PFSK-1 (cell line): Measurements from ENCODE around the gene ZNF445.

ENCODE experiments used
- FOXP2 ChIP-seq: optimal IDR thresholded peaks from 2 replicates; pipeline ENCODE3; 2011; ENCODE audit warnings: borderline replicate concordance, control low read depth, inconsistent platforms; ENCODE audit not compliant: insufficient read depth; ENCODE audit errors: extremely low read length, extremely low read depth
- POLR2AphosphoS5 ChIP-seq: IDR thresholded peaks from 2 replicates; pipeline ENCODE4 v1.6.1; 2012; ENCODE audit warnings: low read depth, mild to moderate bottlenecking, control low read depth, low read length, moderate library complexity
- REST ChIP-seq, 2 experiments: IDR thresholded peaks; 2 replicates each; pipeline versions ENCODE4 v1.6.1 to v1.8.0; 2011 to 2012; ENCODE audit warnings: low read depth in 2 of 2, low read length in 2 of 2, control low read depth in 1 of 2, inconsistent platforms in 1 of 2, mild to moderate bottlenecking in 1 of 2, moderate library complexity in 1 of 2; ENCODE audit not compliant: insufficient read depth in 1 of 2
- SIN3A ChIP-seq: IDR thresholded peaks from 2 replicates; pipeline ENCODE4 v1.6.1; 2012; ENCODE audit warnings: mild to moderate bottlenecking, low read length, moderate library complexity, borderline replicate concordance; ENCODE audit not compliant: insufficient read depth
- TAF1 ChIP-seq: IDR thresholded peaks from 2 replicates; pipeline ENCODE4 v1.6.1; 2012; ENCODE audit warnings: low read length, control low read depth, borderline replicate concordance; ENCODE audit not compliant: insufficient read depth

The ZNF445 gene

GRCh38 chr3:44419923-44420650 lies 57.4 kb downstream of the ZNF445 start:
- TF ChIP-seq FOXP2 = no peak
- no peak for TF ChIP-seq REST (IDR thresholded peaks at IDR 0.05; ENCODE audit: insufficient read depth in 1 of 2, low read depth in 2 of 2, low read length in 2 of 2)
- TF ChIP-seq POLR2AphosphoS5 = no peak
- TF ChIP-seq SIN3A = no peak
- TF ChIP-seq TAF1 = no peak

- TF ChIP-seq TAF1 (no peak), FOXP2 (no peak), SIN3A (no peak), POLR2AphosphoS5 (no peak), REST (IDR thresholded peaks at IDR 0.05; ENCODE audit: insufficient read depth in 1 of 2, low read depth in 2 of 2, low read length in 2 of 2) (no peak)
Measured at GRCh38 chr3:44419116-44419922, 58.2 kb downstream of the ZNF445 start.

- TF ChIP-seq TAF1 (no peak), SIN3A (no peak), REST (IDR thresholded peaks at IDR 0.05; ENCODE audit: insufficient read depth in 1 of 2, low read depth in 2 of 2, low read length in 2 of 2) (no peak), POLR2AphosphoS5 (no peak), FOXP2 (no peak)
Measured at GRCh38 chr3:44418549-44418948, 58.9 kb downstream of the ZNF445 start.

GRCh38 chr3:44416031-44417030 lies 61.1 kb downstream of the ZNF445 start:
- no peak for TF ChIP-seq FOXP2
- TF ChIP-seq TAF1 = no peak
- no peak for TF ChIP-seq SIN3A
- no peak for TF ChIP-seq POLR2AphosphoS5
- TF ChIP-seq REST (IDR thresholded peaks at IDR 0.05; ENCODE audit: insufficient read depth in 1 of 2, low read depth in 2 of 2, low read length in 2 of 2) = no peak
